Activated naive CD4-positive, alpha-beta T cell treated with anti-CD3 and anti-CD28 coated beads, Interleukin-2, amount 10 ng/mL, durations not matched to agents 7 days and 5 days (primary cell): Measurements from ENCODE around the gene IRGC.
A peak's percentile ranks its signal among the peaks of the same experiment; 100 is the strongest.
"Not testable (repeated sequence)": the region's sequence is repeated elsewhere in the genome, so short reads cannot be mapped to it uniquely, and the experiment has no call there.

Experiments used
- CTCF ChIA-PET: fragments of 350-600 bp; sonication (Branson Sonifier 250); formaldehyde crosslinking; loops from one replicate; lab custom pipeline; 2021; ENCODE audit warnings: antibody characterized with exemption; lab: Charles Lee
- DNase-seq: peaks from one replicate; pipeline ENCODE4 v3.0.0-alpha.2; 2020
- H3K27ac Mint-ChIP-seq: one replicate; pipeline ENCODE4 v1.8.0; 2021; ENCODE audit warnings: mild to moderate bottlenecking, moderate library complexity, mixed read lengths
- H3K27me3 Mint-ChIP-seq: one replicate; pipeline ENCODE4 v1.8.0; 2021; ENCODE audit warnings: mild to moderate bottlenecking, mixed read lengths
- H3K36me3 Mint-ChIP-seq: one replicate; pipeline ENCODE4 v1.8.0; 2021; ENCODE audit warnings: mixed read lengths
- H3K4me1 Mint-ChIP-seq: one replicate; pipeline ENCODE4 v1.8.0; 2021; ENCODE audit warnings: mixed read lengths
- H3K4me3 Mint-ChIP-seq: one replicate; pipeline ENCODE4 v1.8.0; 2021; ENCODE audit warnings: mild to moderate bottlenecking, moderate library complexity, mixed read lengths
- H3K9me3 Mint-ChIP-seq: one replicate; pipeline ENCODE4 v1.8.0; 2021; ENCODE audit warnings: mixed read lengths

IRGC gene

DNA sequence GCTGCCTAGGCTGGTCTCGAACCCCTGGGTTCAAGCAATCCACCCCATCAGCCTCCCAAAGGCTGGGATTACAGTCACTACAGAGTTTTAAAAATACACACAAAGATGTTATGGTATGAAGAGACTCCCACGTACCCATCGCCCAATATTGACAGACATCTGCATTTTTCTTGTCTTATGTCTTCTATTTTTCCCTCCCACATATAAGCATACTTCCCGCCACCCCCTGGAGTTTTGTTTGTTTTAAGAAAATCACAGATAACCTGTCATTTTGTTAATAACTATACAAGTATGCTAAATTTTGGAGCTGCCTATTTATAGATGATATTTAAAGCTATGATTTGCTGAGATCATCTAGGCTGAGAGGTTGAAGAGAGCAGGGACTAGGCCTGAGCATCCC is 45.1 kb downstream of the IRGC start:
- no peak overlapping the region for H3K4me3 Mint-ChIP-seq
- peaks cover 20% of the 10 kb centered on the region for H3K36me3 Mint-ChIP-seq
- no peaks in the 10 kb centered on the region for H3K27me3 Mint-ChIP-seq
- H3K27ac Mint-ChIP-seq: no peak overlapping the region
- no peaks in the 10 kb centered on the region for H3K9me3 Mint-ChIP-seq
- no peak for DNase-seq
- CTCF ChIA-PET: interaction anchor here (2.5 kb wide), 1 partner anchor 18 kb away, joined by 7 read pairs; no protein-coding TSS in a partner anchor
- peaks cover 57% of the 10 kb centered on the region for H3K4me1 Mint-ChIP-seq

DNA sequence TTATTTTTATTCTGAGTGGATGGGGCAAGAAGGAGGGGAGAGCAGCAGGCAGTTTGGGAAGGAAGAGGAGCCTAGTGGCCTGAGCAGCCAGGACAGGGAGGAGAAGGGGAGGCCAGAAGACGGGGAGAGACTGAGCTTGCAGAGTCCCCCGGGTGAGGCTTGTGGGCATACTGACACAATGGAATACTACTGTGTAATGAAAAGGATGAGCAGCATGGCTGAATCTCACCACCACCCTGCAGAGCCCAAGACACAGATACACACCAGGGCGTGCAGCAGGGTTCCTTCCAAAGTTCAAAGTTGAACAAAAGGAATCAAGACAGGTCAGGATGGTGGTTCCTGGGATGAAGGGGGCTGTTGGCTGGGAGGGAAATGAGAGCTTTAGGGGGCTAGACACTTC is 46.9 kb downstream of the IRGC start:
- CTCF ChIA-PET: interaction anchor here (7.5 to 7.7 kb wide), 3 partner anchors 9 to 18 kb away, joined by 44 to 162 read pairs (median 68); partner anchors contain the start of genes KCNN4 and SMG9
- Mint-ChIP-seq H3K4me1 (peaks cover 60% of the 10 kb centered on the region), H3K27ac (peak overlapping the region; percentile 55), H3K9me3 (no peaks in the 10 kb centered on the region), H3K4me3 (no peak overlapping the region), H3K36me3 (peaks cover 25% of the 10 kb centered on the region), H3K27me3 (no peaks in the 10 kb centered on the region)
- DNase-seq: no peak

DNA sequence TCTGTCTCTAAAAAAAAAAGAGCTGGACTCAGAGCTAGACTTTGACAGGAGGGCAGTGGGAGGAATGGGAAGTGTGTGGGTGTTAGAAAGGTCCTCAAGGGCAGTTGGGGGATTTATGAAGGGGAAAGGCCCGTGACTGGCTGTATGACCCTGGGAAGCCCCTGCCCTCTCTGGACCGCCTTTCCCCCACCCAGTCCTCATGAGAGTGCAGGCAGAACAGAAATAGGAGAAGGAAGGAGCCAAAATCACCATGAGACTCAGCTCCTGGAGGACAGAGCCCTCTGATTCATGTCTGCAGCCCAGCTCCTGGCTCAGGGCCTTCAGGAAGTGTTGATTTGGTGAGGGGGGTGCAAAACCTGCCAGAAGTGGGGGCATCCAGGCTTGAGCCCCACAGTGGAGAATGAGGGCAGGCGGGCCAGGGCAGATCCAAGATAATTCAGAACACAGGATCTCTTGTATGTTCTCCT is 47.6 kb downstream of the IRGC start:
- H3K36me3 Mint-ChIP-seq: peaks cover 27% of the 10 kb centered on the region

DNA sequence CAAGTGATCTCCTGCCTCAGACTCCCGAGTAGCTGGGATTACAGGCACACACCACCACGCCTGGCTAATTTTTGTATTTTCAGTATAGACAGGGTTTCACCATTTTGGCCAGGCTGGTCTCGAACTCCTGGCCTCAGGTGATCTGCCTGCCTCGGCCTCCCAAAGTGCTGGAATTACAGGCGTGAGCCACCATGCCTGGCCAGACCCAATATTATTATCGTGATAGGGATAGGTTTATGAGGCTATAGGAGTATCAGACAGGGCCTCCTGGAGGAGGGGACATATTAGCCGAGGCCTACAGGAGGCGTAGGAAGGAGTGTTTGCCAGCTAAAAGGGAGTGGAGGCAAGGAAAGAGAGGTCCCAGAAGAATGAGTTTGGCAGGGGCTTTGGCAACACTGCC is 48.8 kb downstream of the IRGC start:
- Mint-ChIP-seq H3K4me1 (peaks cover 52% of the 10 kb centered on the region), H3K4me3 (peak overlapping the region; percentile 37), H3K27ac (peak overlapping the region; percentile 91), H3K36me3 (peaks cover 35% of the 10 kb centered on the region)
- H3K27me3 Mint-ChIP-seq, DNase-seq, H3K9me3 Mint-ChIP-seq: not testable (repeated sequence)
- CTCF ChIA-PET: interaction anchor here (3.3 to 7.7 kb wide), 4 partner anchors 11 to 96 kb away, joined by 16 to 162 read pairs (median 56); partner anchors contain the start of genes KCNN4, PLAUR and SMG9

More for the DNA sequence above, 47.6 kb downstream of the IRGC start:
- Mint-ChIP-seq H3K27ac (peak overlapping the region; percentile 43), H3K4me1 (peaks cover 59% of the 10 kb centered on the region), H3K27me3 (no peaks in the 10 kb centered on the region), H3K9me3 (no peaks in the 10 kb centered on the region), H3K4me3 (no peak overlapping the region)
- CTCF ChIA-PET: interaction anchor here (7.5 to 7.7 kb wide), 3 partner anchors 10 to 18 kb away, joined by 44 to 162 read pairs (median 68); partner anchors contain the start of genes KCNN4 and SMG9
- no peak for DNase-seq

DNA sequence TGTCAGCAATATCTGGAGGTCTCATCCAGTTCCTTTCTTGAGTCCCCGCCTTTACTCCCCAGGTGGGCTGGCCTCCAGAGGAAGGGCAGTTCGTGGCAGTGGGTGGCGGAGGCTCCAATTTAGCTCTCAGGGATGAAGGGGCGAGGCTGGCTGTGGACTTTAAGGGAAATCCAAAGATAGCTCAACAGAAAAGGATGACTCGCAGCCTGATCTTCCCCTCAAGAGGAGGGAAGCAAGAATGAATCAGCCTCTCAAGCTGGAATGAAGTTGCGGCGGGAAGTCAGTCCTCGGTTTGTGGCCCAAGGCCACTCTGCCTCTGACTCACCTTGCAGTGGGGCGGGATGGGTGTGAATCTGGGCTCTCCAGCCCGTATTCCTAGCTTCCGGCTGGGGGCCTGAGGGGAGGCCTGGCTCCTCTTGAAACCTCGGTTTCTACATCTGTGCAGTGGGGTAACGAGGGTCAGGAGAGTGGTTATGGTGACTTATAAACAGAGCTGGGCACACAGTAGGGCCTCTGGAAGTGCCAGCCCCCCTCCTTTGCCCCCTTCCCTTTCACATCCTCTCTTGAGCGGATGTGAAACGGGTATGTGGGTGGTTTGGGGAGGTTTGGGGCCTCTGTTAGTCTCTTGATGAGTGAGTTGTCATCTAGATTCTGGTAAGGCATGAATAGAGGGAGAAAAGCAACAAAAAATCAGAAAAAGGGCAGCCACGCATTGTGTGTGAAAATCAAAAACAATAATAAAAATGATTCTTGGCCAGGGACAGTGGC is 49.4 kb downstream of the IRGC start:
- CTCF ChIA-PET: interaction anchor here (0.7 to 7.7 kb wide), 5 partner anchors 12 to 96 kb away, joined by 3 to 162 read pairs (median 44); partner anchors contain the start of genes KCNN4, PLAUR and SMG9
- H3K4me1 Mint-ChIP-seq: peaks cover 52% of the 10 kb centered on the region
- H3K36me3 Mint-ChIP-seq: peaks cover 41% of the 10 kb centered on the region
- H3K9me3 Mint-ChIP-seq: no peaks in the 10 kb centered on the region
- peak overlapping the region; percentile 91 for H3K27ac Mint-ChIP-seq
- H3K27me3 Mint-ChIP-seq: no peaks in the 10 kb centered on the region
- peak overlapping the region; percentile 37 for H3K4me3 Mint-ChIP-seq
- DNase-seq: peak; percentile 82

DNA sequence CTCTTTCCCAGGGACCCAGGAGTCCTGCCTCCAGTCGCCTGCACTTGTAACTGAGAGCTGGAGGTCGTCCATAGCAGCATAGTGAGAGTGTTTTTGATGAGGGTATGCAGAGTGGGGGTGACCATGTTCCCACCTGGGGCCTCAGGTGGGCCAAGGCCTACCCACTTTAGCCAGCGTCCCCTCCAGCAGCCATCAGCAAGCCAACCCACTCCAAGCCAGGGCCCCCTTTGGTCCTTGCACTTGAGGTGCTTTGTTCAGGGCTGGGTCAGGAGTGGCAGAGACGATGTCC is 50.8 kb downstream of the IRGC start:
- Mint-ChIP-seq H3K4me3 (peak overlapping the region; percentile 37), H3K27ac (peak overlapping the region; percentile 91), H3K4me1 (peaks cover 52% of the 10 kb centered on the region), H3K9me3 (no peaks in the 10 kb centered on the region), H3K36me3 (peaks cover 47% of the 10 kb centered on the region), H3K27me3 (no peaks in the 10 kb centered on the region)
- CTCF ChIA-PET: interaction anchor here (0.8 to 7.7 kb wide), 8 partner anchors 13 to 320 kb away, joined by 3 to 162 read pairs (median 12); partner anchors contain the start of genes KCNN4, PLAUR and SMG9
- no peak for DNase-seq

DNA sequence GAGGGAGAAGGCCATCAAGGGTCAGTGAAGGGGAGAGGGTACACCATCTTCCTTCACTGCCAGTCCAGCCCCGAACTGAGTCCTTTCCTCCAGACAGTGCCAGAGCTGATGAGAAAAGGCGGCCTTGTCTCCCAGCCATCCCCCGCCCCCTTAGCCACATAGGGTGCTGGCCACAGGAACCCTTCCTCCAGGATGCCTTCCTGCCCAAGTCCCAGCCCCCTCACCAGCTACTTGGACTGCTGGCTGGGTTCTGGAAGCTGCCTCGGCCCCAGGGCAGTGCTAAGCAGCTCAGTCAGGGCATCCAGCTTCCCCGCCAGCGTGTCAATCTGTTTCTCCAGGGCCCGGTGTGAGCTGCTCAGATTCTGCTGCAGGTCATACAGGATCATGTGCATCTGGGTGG is 51.4 kb downstream of the IRGC start:
- no peaks in the 10 kb centered on the region for H3K9me3 Mint-ChIP-seq
- peaks cover 52% of the 10 kb centered on the region for H3K4me1 Mint-ChIP-seq
- peaks cover 47% of the 10 kb centered on the region for H3K36me3 Mint-ChIP-seq
- DNase-seq: no peak
- peak overlapping the region; percentile 91 for H3K27ac Mint-ChIP-seq
- H3K4me3 Mint-ChIP-seq: no peak overlapping the region
- CTCF ChIA-PET: interaction anchor here (1.7 to 7.7 kb wide), 5 partner anchors 13 to 98 kb away, joined by 7 to 162 read pairs (median 44); partner anchors contain the start of genes KCNN4, PLAUR and SMG9
- H3K27me3 Mint-ChIP-seq: no peaks in the 10 kb centered on the region

DNA sequence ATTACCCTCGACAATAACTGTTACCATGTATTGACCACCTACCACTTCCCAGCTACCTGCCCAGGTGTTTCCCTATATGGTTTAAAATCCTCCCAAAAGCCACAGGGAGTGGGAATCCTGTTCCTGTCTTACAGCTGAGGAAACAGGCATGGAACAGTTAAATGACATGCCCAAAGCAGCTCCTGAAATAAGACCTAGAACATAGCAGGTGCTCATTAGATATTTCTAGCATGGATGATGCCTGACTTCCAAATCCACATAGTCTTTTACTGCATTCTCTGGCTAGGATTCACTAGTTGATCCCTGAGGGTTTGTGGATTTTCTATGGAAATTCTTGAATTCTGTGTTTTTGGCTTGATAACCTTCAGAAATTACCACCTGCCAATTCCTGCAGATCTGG is 51.9 kb downstream of the IRGC start:
- CTCF ChIA-PET: interaction anchor here (0.5 to 7.7 kb wide), 6 partner anchors 12 to 99 kb away, joined by 3 to 162 read pairs (median 30); partner anchors contain the start of genes KCNN4, PLAUR and SMG9
- DNase-seq: no peak
- Mint-ChIP-seq H3K27me3 (no peaks in the 10 kb centered on the region), H3K9me3 (no peaks in the 10 kb centered on the region), H3K36me3 (peaks cover 47% of the 10 kb centered on the region), H3K27ac (peak overlapping the region; percentile 45), H3K4me1 (peaks cover 48% of the 10 kb centered on the region), H3K4me3 (no peak overlapping the region)

DNA sequence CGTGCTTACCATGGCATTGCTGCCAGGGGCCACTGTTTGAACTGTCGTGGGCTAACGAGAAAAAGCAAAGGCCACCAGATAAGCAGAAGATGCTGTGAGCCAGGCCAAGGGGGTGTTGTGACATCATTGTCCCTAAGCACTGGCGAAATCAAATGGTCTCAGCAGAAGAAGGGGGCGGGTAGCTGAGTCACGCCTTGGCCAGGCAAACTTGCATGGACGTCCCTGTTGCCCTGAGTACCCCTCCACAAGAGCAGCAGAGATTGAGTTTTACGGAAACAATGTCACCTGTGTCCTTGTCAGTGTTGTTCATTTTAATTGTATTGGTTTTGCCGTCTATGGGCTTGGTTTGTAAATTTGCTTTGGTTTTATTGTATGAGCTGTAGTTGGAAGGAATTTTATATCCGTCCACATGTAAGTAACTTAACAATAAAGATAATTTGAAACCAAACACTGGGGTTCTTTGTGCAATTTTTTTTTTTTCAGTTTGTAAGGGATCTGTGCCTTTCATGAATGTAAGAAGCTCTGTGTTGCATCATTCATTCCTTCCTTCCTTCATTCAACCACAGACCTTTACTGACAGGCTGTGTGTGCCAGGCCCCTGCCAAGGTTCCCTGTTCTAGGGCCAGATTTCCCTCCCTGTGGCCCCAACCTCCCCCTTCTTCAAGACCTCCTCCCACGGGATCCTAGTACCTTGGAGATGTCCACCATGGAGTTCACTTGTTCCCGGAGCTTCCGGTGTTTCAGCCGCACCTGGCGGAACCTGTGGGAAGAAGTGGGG is 52.6 kb downstream of the IRGC start:
- Mint-ChIP-seq H3K9me3 (no peaks in the 10 kb centered on the region), H3K27me3 (no peaks in the 10 kb centered on the region), H3K36me3 (peaks cover 51% of the 10 kb centered on the region), H3K4me1 (peaks cover 41% of the 10 kb centered on the region), H3K4me3 (no peak overlapping the region), H3K27ac (no peak overlapping the region)
- peak; percentile 14 for DNase-seq
- CTCF ChIA-PET: interaction anchor here (0.5 to 7.7 kb wide), 6 partner anchors 12 to 100 kb away, joined by 3 to 162 read pairs (median 24); partner anchors contain the start of genes KCNN4 and SMG9

DNA sequence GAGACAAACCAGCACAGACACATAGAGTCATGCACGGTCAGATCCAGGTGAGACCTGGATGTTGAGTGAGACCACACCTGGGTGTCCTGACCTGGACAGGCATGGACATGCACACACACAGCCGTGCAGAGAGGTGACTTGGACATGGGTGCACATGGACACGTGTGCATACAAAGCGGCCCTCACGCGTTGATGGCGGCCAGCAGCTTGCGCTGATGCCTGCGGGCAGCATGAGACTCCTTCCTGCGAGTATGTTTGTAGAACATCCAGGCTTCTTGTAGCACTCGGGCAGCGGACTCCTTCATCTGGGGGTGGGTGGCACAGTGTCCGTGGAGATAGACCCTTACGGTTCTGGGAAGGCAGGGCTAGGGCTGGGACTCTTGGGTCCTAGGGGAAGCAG is 53.4 kb downstream of the IRGC start:
- no peaks in the 10 kb centered on the region for H3K27me3 Mint-ChIP-seq
- H3K9me3 Mint-ChIP-seq: no peaks in the 10 kb centered on the region
- no peak overlapping the region for H3K27ac Mint-ChIP-seq
- no peak for DNase-seq
- peaks cover 53% of the 10 kb centered on the region for H3K36me3 Mint-ChIP-seq
- no peak overlapping the region for H3K4me3 Mint-ChIP-seq
- CTCF ChIA-PET: interaction anchor here (1.3 to 7.7 kb wide), 4 partner anchors 11 to 24 kb away, joined by 5 to 162 read pairs (median 56); partner anchors contain the start of genes KCNN4 and SMG9
- H3K4me1 Mint-ChIP-seq: peaks cover 36% of the 10 kb centered on the region
